SKM-1 treated with dmso at 0.1 percent for 144 hours (cell line): ENCODE measurements around the gene PNLIPRP3.
A peak's percentile ranks its signal among the peaks of the same experiment; 100 is the strongest.

ENCODE experiments used
- DNase-seq: peaks from one replicate; lab custom pipeline; 2025; ENCODE audit not compliant: unreplicated experiment; lab: John Stamatoyannopoulos, UW

The PNLIPRP3 gene

GRCh38 chr10:116504786-116505185 lies 77.1 kb downstream of the PNLIPRP3 start:
- DNase-seq, result no peak

- no peak for DNase-seq
Measured at GRCh38 chr10:116510565-116510964, 82.9 kb downstream of the PNLIPRP3 start.

GRCh38 chr10:116511365-116511764 lies 83.7 kb downstream of the PNLIPRP3 start:
- no peak for DNase-seq

- DNase-seq, result peak; percentile 17
Measured at GRCh38 chr10:116521424-116522290, 94.0 kb downstream of the PNLIPRP3 start.

- DNase-seq, result no peak
Measured at GRCh38 chr10:116522803-116523381, 95.2 kb downstream of the PNLIPRP3 start.

GRCh38 chr10:116524736-116525135 lies 97.1 kb downstream of the PNLIPRP3 start:
- no peak for DNase-seq

- DNase-seq, result no peak
Measured at GRCh38 chr10:116526219-116526618, 98.6 kb downstream of the PNLIPRP3 start.
